Skeletal muscle satellite cell (primary cell): ENCODE data around the gene SYNPO2.
"Not testable (repeated sequence)": the region's sequence is repeated elsewhere in the genome, so short reads cannot be mapped to it uniquely, and the experiment has no call there.

ENCODE experiments used
- H3K27me3 ChIP-seq: 2 replicates; pipeline ENCODE4 v1.7.0; 2013; ENCODE audit warnings: low read length; ENCODE audit not compliant: control insufficient read depth, insufficient read depth
- H3K36me3 ChIP-seq: 2 replicates; pipeline ENCODE4 v1.7.0; 2013; ENCODE audit warnings: mild to moderate bottlenecking, control low read depth, low read length; ENCODE audit not compliant: insufficient read depth
- H3K4me1 ChIP-seq: 2 replicates; pipeline ENCODE4 v1.7.0; 2013; ENCODE audit warnings: low read length; ENCODE audit not compliant: control insufficient read depth, insufficient read depth
- H3K4me2 ChIP-seq: 2 replicates; pipeline ENCODE4 v1.7.0; 2013; ENCODE audit warnings: mild to moderate bottlenecking, low read length
- H3K4me3 ChIP-seq: 2 replicates; pipeline ENCODE4 v1.7.0; 2013; ENCODE audit warnings: low read length
- H3K9ac ChIP-seq: 2 replicates; pipeline ENCODE4 v1.7.0; 2013; ENCODE audit warnings: mild to moderate bottlenecking, low read depth, low read length, moderate library complexity
- H3K9me3 ChIP-seq: replicated peaks from 2 replicates; pipeline ENCODE4 v1.7.0; 2013; ENCODE audit warnings: mild to moderate bottlenecking, control low read depth, low read length

The SYNPO2 gene

DNA sequence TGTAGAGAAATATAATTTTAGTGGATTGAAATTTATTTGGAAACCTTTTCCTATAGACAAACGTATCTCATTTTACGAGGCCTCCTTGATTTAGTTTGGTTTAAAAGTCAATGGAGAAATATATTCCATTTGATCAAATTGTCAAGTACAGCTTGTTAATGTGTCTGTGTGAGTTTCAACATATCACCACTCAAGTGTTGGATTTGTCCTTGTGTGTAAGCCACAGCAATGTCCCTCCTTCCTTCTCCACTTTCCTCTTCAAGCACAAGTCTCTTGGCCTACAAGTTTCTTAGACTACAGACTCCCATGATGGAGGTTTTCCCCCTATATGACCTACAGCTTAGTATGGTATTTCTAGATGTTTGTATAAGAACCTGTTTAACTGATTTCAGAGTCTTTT is 104.7 kb downstream of the SYNPO2 start:
- no peaks in the 10 kb centered on the region for H3K9me3 ChIP-seq
- peaks cover 28% of the 10 kb centered on the region for H3K4me1 ChIP-seq
- H3K27me3 ChIP-seq = no peaks in the 10 kb centered on the region
- H3K9ac ChIP-seq = no peak overlapping the region
- no peaks in the 10 kb centered on the region for H3K36me3 ChIP-seq
- no peak overlapping the region for H3K4me3 ChIP-seq
- no peak overlapping the region for H3K4me2 ChIP-seq

- Histone ChIP-seq H3K27me3 (no peaks in the 10 kb centered on the region), H3K9ac (no peak overlapping the region), H3K36me3 (no peaks in the 10 kb centered on the region), H3K4me2 (peak overlapping the region; percentile 4), H3K4me1 (peaks cover 21% of the 10 kb centered on the region), H3K9me3 (no peaks in the 10 kb centered on the region), H3K4me3 (no peak overlapping the region)
Measured at GRCh38 chr4:118994030-118994429, 105.4 kb downstream of the SYNPO2 start.

- no peak overlapping the region for H3K4me3 ChIP-seq
- H3K9me3 ChIP-seq = no peaks in the 10 kb centered on the region
- no peak overlapping the region for H3K9ac ChIP-seq
- no peak overlapping the region for H3K4me2 ChIP-seq
- no peaks in the 10 kb centered on the region for H3K27me3 ChIP-seq
- peaks cover 16% of the 10 kb centered on the region for H3K4me1 ChIP-seq
- no peaks in the 10 kb centered on the region for H3K36me3 ChIP-seq
Measured at GRCh38 chr4:118995693-118996391, 107.2 kb downstream of the SYNPO2 start.

- Histone ChIP-seq H3K4me2 (no peak overlapping the region), H3K4me1 (peaks cover 16% of the 10 kb centered on the region), H3K4me3 (no peak overlapping the region), H3K36me3 (no peaks in the 10 kb centered on the region), H3K9me3 (no peaks in the 10 kb centered on the region), H3K9ac (no peak overlapping the region), H3K27me3 (no peaks in the 10 kb centered on the region)
Measured at GRCh38 chr4:118997601-118998000, 108.9 kb downstream of the SYNPO2 start.

- H3K27me3 ChIP-seq = no peaks in the 10 kb centered on the region
- H3K4me2 ChIP-seq = no peak overlapping the region
- H3K9ac ChIP-seq = no peak overlapping the region
- no peaks in the 10 kb centered on the region for H3K9me3 ChIP-seq
- no peak overlapping the region for H3K4me3 ChIP-seq
- H3K36me3 ChIP-seq = no peaks in the 10 kb centered on the region
- H3K4me1 ChIP-seq = peaks cover 4% of the 10 kb centered on the region
Measured at GRCh38 chr4:118999919-119000318, 111.3 kb downstream of the SYNPO2 start.

GRCh38 chr4:119000400-119000799 is 111.7 kb downstream of the SYNPO2 start:
- Histone ChIP-seq H3K9me3 (no peaks in the 10 kb centered on the region), H3K4me1 (peaks cover 4% of the 10 kb centered on the region), H3K27me3 (no peaks in the 10 kb centered on the region), H3K9ac (no peak overlapping the region), H3K36me3 (no peaks in the 10 kb centered on the region), H3K4me2 (peak overlapping the region; percentile 4), H3K4me3 (no peak overlapping the region)

DNA sequence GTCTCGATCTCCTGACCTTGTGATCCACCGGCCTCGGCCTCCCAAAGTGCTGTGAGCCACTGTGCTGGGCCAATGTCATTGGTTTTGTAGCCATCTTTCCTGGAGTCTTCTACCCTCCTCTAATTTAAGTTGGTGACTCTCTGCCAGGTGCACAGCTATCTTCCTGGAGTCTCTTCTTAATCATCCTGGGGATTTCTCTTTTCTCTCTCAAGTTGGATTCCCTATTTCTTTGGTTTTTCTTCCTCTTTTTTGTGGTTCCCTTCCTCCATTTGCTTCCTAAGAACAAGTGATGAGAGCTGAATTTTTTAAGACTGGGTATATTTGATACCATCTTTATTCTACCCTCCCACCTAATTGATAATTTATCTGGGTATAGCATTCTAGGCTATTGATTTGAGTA is 113.8 kb downstream of the SYNPO2 start:
- H3K4me2 ChIP-seq = no peak overlapping the region
- H3K9ac ChIP-seq = no peak overlapping the region

DNA sequence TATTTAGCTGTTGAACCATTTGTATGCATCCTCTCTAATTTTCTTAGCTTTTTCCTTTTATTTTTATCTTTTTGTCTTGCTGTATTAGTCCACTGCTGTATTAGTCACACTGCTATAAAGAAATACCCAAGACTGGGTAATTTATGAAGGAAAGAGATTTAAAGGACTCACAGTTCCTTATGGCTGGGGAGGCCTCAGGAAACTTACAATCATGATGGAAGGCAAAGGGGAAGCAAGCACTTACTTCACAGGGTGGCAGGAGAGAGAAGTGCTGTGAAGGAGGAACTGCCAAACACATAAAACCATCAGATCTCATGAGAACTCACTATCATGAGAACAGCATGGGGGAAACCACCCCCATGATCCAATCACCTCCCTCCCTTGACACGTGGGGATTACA is 114.3 kb downstream of the SYNPO2 start:
- not testable (repeated sequence) for H3K4me3 ChIP-seq, H3K4me1 ChIP-seq, H3K4me2 ChIP-seq, H3K9ac ChIP-seq, H3K36me3 ChIP-seq, H3K27me3 ChIP-seq, H3K9me3 ChIP-seq

More for the DNA sequence above, 113.8 kb downstream of the SYNPO2 start:
- H3K9me3 ChIP-seq = no peaks in the 10 kb centered on the region
- no peak overlapping the region for H3K4me3 ChIP-seq
- H3K36me3 ChIP-seq = no peaks in the 10 kb centered on the region
- H3K4me1 ChIP-seq = peaks cover 4% of the 10 kb centered on the region
- H3K27me3 ChIP-seq = no peaks in the 10 kb centered on the region

DNA sequence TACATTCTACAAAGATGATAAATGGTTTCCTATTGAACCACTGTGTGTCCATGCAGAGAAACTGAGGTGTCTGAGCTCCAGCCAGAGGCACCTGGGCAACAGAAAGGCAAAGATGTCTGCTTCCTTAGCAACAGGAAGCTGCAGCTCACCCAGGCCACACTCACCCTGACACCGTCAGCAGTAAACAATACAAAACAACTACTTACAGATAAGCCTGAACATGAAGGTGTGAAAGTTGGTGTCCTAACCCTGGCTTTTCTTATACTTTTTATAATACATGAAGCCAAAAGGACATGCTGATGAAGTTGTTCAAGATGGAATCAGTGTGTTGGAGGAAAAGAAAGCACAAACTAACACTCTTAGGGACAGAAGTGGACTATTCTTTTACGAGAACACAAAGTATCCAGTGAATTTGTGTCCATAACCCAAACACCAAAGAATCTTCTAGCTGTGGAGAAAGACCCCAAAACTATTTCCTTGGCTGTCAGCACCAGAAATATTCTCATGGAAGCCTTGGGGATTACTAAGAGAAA is 117.3 kb downstream of the SYNPO2 start:
- H3K27me3 ChIP-seq = no peaks in the 10 kb centered on the region
- H3K9me3 ChIP-seq = no peaks in the 10 kb centered on the region
- no peaks in the 10 kb centered on the region for H3K36me3 ChIP-seq
- H3K4me2 ChIP-seq = no peak overlapping the region
- H3K4me1 ChIP-seq = peaks cover 5% of the 10 kb centered on the region
- no peak overlapping the region for H3K4me3 ChIP-seq
- H3K9ac ChIP-seq = no peak overlapping the region

- Histone ChIP-seq H3K4me2 (no peak overlapping the region), H3K27me3 (no peaks in the 10 kb centered on the region), H3K9ac (no peak overlapping the region), H3K36me3 (no peaks in the 10 kb centered on the region), H3K4me3 (no peak overlapping the region), H3K9me3 (no peaks in the 10 kb centered on the region), H3K4me1 (peaks cover 11% of the 10 kb centered on the region)
Measured at GRCh38 chr4:119008761-119009160, 120.1 kb downstream of the SYNPO2 start.

- H3K27me3 ChIP-seq, H3K4me2 ChIP-seq, H3K4me3 ChIP-seq, H3K9ac ChIP-seq, H3K36me3 ChIP-seq, H3K9me3 ChIP-seq: not testable (repeated sequence)
- peaks cover 11% of the 10 kb centered on the region for H3K4me1 ChIP-seq
Measured at GRCh38 chr4:119010221-119010620, 121.6 kb downstream of the SYNPO2 start.

DNA sequence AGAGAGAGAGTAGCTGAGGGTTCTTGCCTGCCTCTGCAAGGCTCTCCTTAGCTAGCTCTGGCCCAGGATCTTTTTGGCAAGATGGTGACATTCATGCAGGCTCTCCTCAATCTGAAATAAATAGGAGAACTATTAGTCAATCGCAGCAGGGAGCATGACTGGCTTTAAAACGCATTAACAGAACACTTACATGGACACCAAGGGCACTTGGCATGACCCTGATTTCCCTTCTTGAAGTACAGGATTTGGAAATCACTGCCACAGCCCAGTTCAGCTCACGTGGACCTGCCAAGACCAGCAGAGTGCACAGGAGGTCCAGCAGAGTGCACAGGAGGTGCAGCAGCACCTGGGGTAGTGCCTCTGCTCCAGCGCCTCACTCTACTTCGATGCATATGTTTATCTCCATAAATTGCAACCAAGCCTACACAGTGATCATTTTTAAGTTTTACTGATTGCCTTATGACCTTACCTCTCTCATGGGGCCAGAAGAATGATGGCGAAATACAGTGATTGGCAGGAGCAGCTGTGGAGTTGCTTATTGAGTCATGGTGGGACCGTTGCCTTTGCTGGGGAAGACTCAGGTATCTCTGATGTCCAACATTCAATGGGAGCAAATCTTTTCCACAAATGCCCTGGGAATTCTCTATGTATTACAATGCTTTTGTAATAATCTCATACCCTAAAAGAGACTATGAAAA is 122.4 kb downstream of the SYNPO2 start:
- no peaks in the 10 kb centered on the region for H3K9me3 ChIP-seq
- H3K4me3 ChIP-seq = no peak overlapping the region
- H3K4me1 ChIP-seq = peaks cover 11% of the 10 kb centered on the region
- H3K36me3 ChIP-seq = no peaks in the 10 kb centered on the region
- no peaks in the 10 kb centered on the region for H3K27me3 ChIP-seq
- peak overlapping the region; percentile 22 for H3K4me2 ChIP-seq
- no peak overlapping the region for H3K9ac ChIP-seq
